Measurements from ENCODE around the gene OSMR.

Gene OSMR

GRCh38 chr5:38872826-38873225 lies 27.0 kb downstream of the OSMR start:
- no peak for DNase-seq

GRCh38 chr5:38874948-38875456 lies 29.2 kb downstream of the OSMR start:
- DNase-seq, result no peak

GRCh38 chr5:38878391-38879077 lies 32.7 kb downstream of the OSMR start:
- DNase-seq, result no peak

GRCh38 chr5:38879078-38879460 lies 33.3 kb downstream of the OSMR start:
- no peak for DNase-seq

- DNase-seq, result no peak
Observed at GRCh38 chr5:38883842-38884241, 38.0 kb downstream of the OSMR start.

GRCh38 chr5:38885208-38885607 lies 39.4 kb downstream of the OSMR start:
- DNase-seq, result no peak

- peak in 1 of 2 experiments; percentile 24 for DNase-seq
Observed at GRCh38 chr5:38888041-38888440, 42.2 kb downstream of the OSMR start.

- DNase-seq, result no peak
Observed at GRCh38 chr5:38889424-38889823, 43.6 kb downstream of the OSMR start.

- no peak for DNase-seq
Observed at GRCh38 chr5:38891563-38891962, 45.8 kb downstream of the OSMR start.

- no peak for DNase-seq
Observed at GRCh38 chr5:38892363-38892762, 46.6 kb downstream of the OSMR start.

GRCh38 chr5:38896760-38897159 lies 50.9 kb downstream of the OSMR start:
- no peak for DNase-seq

GRCh38 chr5:38899936-38900335 lies 54.1 kb downstream of the OSMR start:
- no peak for DNase-seq

- DNase-seq, result no peak
Observed at GRCh38 chr5:38905516-38905915, 59.7 kb downstream of the OSMR start.

- no peak for DNase-seq
Observed at GRCh38 chr5:38906503-38906902, 60.7 kb downstream of the OSMR start.

GRCh38 chr5:38911933-38912332 lies 66.1 kb downstream of the OSMR start:
- DNase-seq, result no peak

- DNase-seq, result no peak
Observed at GRCh38 chr5:38913714-38914113, 67.9 kb downstream of the OSMR start.

- no peak for DNase-seq
Observed at GRCh38 chr5:38916802-38917201, 71.0 kb downstream of the OSMR start.

GRCh38 chr5:38921174-38921573 lies 75.4 kb downstream of the OSMR start:
- no peak for DNase-seq

GRCh38 chr5:38922199-38922598 lies 76.4 kb downstream of the OSMR start:
- DNase-seq, result peak; percentile 40 to 66

- no peak for DNase-seq
Observed at GRCh38 chr5:38923661-38924451, 78.0 kb downstream of the OSMR start.

- no peak for DNase-seq
Observed at GRCh38 chr5:38925154-38925925, 79.5 kb downstream of the OSMR start.

- no peak for DNase-seq
Observed at GRCh38 chr5:38926121-38926520, 80.3 kb downstream of the OSMR start.

GRCh38 chr5:38927470-38927869 lies 81.7 kb downstream of the OSMR start:
- no peak for DNase-seq

GRCh38 chr5:38929838-38930237 lies 84.0 kb downstream of the OSMR start:
- DNase-seq, result no peak
